PFSK-1 (cell line): ENCODE results near the gene SLC19A3.

ENCODE experiments used
- REST ChIP-seq, 2 experiments: IDR thresholded peaks; 2 replicates each; pipeline versions ENCODE4 v1.6.1 to v1.8.0; 2011 to 2012; ENCODE audit warnings: low read depth in 2 of 2, low read length in 2 of 2, control low read depth in 1 of 2, inconsistent platforms in 1 of 2, mild to moderate bottlenecking in 1 of 2, moderate library complexity in 1 of 2; ENCODE audit not compliant: insufficient read depth in 1 of 2
- SIN3A ChIP-seq: IDR thresholded peaks from 2 replicates; pipeline ENCODE4 v1.6.1; 2012; ENCODE audit warnings: mild to moderate bottlenecking, low read length, moderate library complexity, borderline replicate concordance; ENCODE audit not compliant: insufficient read depth

- no peak for TF ChIP-seq SIN3A
- TF ChIP-seq REST (IDR thresholded peaks at IDR 0.05; ENCODE audit: insufficient read depth in 1 of 2, low read depth in 2 of 2, low read length in 2 of 2), result no peak
Measured at GRCh38 chr2:227687189-227687588, 30.6 kb downstream of the SLC19A3 start.
